NCI-H345 treated with DMSO at 0.1 percent for 48 hours (cell line): ENCODE measurements around the gene GID4.

Source experiments
- DNase-seq: peaks from one replicate; lab custom pipeline; 2025; ENCODE audit not compliant: unreplicated experiment; lab: John Stamatoyannopoulos, UW

GID4 gene

GRCh38 chr17:18016426-18016825 is 22.8 kb upstream of the GID4 start:
- no peak for DNase-seq

- no peak for DNase-seq
These were observed 21.2 kb upstream of the GID4 start for GRCh38 chr17:18017958-18018357.

- no peak for DNase-seq
These were observed 20.7 kb upstream of the GID4 start for GRCh38 chr17:18018411-18018921.

- no peak for DNase-seq
These were observed 19.4 kb upstream of the GID4 start for GRCh38 chr17:18019838-18020154.

- DNase-seq = no peak
These were observed 18.2 kb upstream of the GID4 start for GRCh38 chr17:18020971-18021370.

GRCh38 chr17:18021372-18021771 is 17.8 kb upstream of the GID4 start:
- DNase-seq = no peak

- DNase-seq = no peak
These were observed 13.8 kb upstream of the GID4 start for GRCh38 chr17:18025241-18025944.

- DNase-seq = no peak
These were observed 13.0 kb upstream of the GID4 start for GRCh38 chr17:18025945-18026776.

GRCh38 chr17:18027280-18027679 is 11.9 kb upstream of the GID4 start:
- no peak for DNase-seq

- no peak for DNase-seq
These were observed 10.9 kb upstream of the GID4 start for GRCh38 chr17:18028114-18028951.

GRCh38 chr17:18028952-18029540 is 10.2 kb upstream of the GID4 start:
- DNase-seq = no peak

- DNase-seq = no peak
These were observed 7.3 kb upstream of the GID4 start for GRCh38 chr17:18031955-18032354.

- DNase-seq = peak; percentile 42
These were observed 5.6 kb upstream of the GID4 start for GRCh38 chr17:18033442-18034099.

GRCh38 chr17:18035704-18036103 is 3.5 kb upstream of the GID4 start:
- DNase-seq = no peak

- no peak for DNase-seq
These were observed 1.7 kb upstream of the GID4 start for GRCh38 chr17:18037486-18037885.

GRCh38 chr17:18038149-18038850 is 908 bp upstream of the GID4 start:
- DNase-seq = no peak

GRCh38 chr17:18039535-18040260 is 490 bp downstream of the GID4 start:
- no peak for DNase-seq

GRCh38 chr17:18040261-18040858 is 1.2 kb downstream of the GID4 start:
- no peak for DNase-seq

GRCh38 chr17:18041776-18042175 is 2.6 kb downstream of the GID4 start:
- DNase-seq = no peak
